Measurements from ENCODE around the gene ZFP69B.

GRCh38 chr1:40475268-40475667, 25.0 kb downstream of the ZFP69B start:
- TF ChIP-seq, protein P1, sequence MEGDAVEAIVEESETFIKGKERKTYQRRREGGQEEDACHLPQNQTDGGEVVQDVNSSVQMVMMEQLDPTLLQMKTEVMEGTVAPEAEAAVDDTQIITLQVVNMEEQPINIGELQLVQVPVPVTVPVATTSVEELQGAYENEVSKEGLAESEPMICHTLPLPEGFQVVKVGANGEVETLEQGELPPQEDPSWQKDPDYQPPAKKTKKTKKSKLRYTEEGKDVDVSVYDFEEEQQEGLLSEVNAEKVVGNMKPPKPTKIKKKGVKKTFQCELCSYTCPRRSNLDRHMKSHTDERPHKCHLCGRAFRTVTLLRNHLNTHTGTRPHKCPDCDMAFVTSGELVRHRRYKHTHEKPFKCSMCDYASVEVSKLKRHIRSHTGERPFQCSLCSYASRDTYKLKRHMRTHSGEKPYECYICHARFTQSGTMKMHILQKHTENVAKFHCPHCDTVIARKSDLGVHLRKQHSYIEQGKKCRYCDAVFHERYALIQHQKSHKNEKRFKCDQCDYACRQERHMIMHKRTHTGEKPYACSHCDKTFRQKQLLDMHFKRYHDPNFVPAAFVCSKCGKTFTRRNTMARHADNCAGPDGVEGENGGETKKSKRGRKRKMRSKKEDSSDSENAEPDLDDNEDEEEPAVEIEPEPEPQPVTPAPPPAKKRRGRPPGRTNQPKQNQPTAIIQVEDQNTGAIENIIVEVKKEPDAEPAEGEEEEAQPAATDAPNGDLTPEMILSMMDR (conservative IDR thresholded peaks at IDR 0.05; ENCODE audit: low read depth in 2 of 2), result no peak
- TF ChIP-seq REST (IDR thresholded peaks at IDR 0.05; ENCODE audit: unreplicated experiment), result no peak
- no peak for TF ChIP-seq CREB1 (CRISPR knock-in tag; IDR thresholded peaks at IDR 0.05; ENCODE audit: low read depth)
- TF ChIP-seq POLR2AphosphoS5 (IDR thresholded peaks at IDR 0.05; ENCODE audit: low read depth), result no peak
- no peak for TF ChIP-seq EZH2phosphoT487 (IDR thresholded peaks at IDR 0.05; ENCODE audit: unreplicated experiment)
- no peak for TF ChIP-seq EZH2 (IDR thresholded peaks at IDR 0.05; ENCODE audit: low read depth, unreplicated experiment)
- no peak for TF ChIP-seq JUNB (IDR thresholded peaks at IDR 0.05; ENCODE audit: unreplicated experiment)
- TF ChIP-seq, protein P2, sequence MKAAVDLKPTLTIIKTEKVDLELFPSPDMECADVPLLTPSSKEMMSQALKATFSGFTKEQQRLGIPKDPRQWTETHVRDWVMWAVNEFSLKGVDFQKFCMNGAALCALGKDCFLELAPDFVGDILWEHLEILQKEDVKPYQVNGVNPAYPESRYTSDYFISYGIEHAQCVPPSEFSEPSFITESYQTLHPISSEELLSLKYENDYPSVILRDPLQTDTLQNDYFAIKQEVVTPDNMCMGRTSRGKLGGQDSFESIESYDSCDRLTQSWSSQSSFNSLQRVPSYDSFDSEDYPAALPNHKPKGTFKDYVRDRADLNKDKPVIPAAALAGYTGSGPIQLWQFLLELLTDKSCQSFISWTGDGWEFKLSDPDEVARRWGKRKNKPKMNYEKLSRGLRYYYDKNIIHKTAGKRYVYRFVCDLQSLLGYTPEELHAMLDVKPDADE (IDR thresholded peaks at IDR 0.05), result no peak
- no peak for TF ChIP-seq STAT1 (IDR thresholded peaks at IDR 0.05; ENCODE audit: unreplicated experiment)
- TF ChIP-seq NANOG (IDR thresholded peaks at IDR 0.05; ENCODE audit: borderline replicate concordance), result no peak
- TF ChIP-seq ZNF114 (CRISPR knock-in tag; IDR thresholded peaks at IDR 0.05), result no peak

All from GM23338 (cell line).